HepG2 (cell line): ENCODE data around the gene FAM3A. TPM values are rescaled to one million over a fixed set of nuclear protein-coding genes. Genes with fewer than 3 reads are reported as not detected.

Experiments used
- ATAC-seq: fragments of 200-7000 bp; cut with Tn5 transposase; 3 replicates; pipeline ENCODE4 v1.9.1; 2020; ENCODE audit warnings: mild to moderate bottlenecking, moderate library complexity
- BruUV-seq: library from RNA; stranded (reverse); fragments of 400-500 nt; replicated peaks from 2 replicates; lab custom pipeline; 2021; lab: Mats Ljungman, UMichigan
- CTCF ChIA-PET: fragments of 300-600 bp; formaldehyde crosslinking; extraction: SDS; loops from one replicate; lab custom pipeline; 2021; ENCODE audit warnings: low total read pairs, inconsistent platforms, low intra/inter-chr PET ratio; lab: Yijun Ruan, JAX
- POLR2A ChIA-PET: fragments of 350-600 bp; sonication (Branson Sonifier 250); formaldehyde crosslinking; loops from one replicate; lab custom pipeline; 2020; ENCODE audit warnings: antibody characterized with exemption, inconsistent platforms; lab: Yijun Ruan, JAX
- DNase-seq: peaks from one replicate; pipeline ENCODE4 v3.0.0-alpha.2; 2015; ENCODE audit warnings: low spot score
- FAIRE-seq: peaks from 3 replicates; lab custom pipeline; 2011; peaks lifted over from hg19 to GRCh38; lab: Jason Lieb, UNC
- H2AFZ ChIP-seq: one replicate; pipeline ENCODE4 v1.6.1; 2011; ENCODE audit warnings: low read length, inconsistent platforms
- H3K27ac ChIP-seq: fragments of 300-600 bp; 3 replicates; pipeline ENCODE4 v1.8.0; 2011; ENCODE audit warnings: mixed run types, mild to moderate bottlenecking, mixed read lengths, low read length, inconsistent platforms; ENCODE audit not compliant: insufficient read depth; ENCODE audit errors: extremely low read length
- H3K27me3 ChIP-seq, 2 experiments: fragments of 200-600 bp in 1 of 2; 2 replicates in 1 of 2; 3 replicates in 1 of 2; pipeline versions ENCODE4 v1.6.0 to v1.8.0; 2011; ENCODE audit warnings: low read length in 2 of 2, mild to moderate bottlenecking in 2 of 2, moderate library complexity in 2 of 2, inconsistent platforms in 1 of 2; ENCODE audit not compliant: insufficient read depth in 2 of 2, control insufficient read depth in 1 of 2
- H3K36me3 ChIP-seq, 2 experiments: fragments of 200-600 bp in 1 of 2; replicated peaks in 1 of 2; 2 replicates in 1 of 2; 3 replicates in 1 of 2; pipeline versions ENCODE4 v1.5.1 to v1.8.0; 2011; ENCODE audit warnings: low read length in 2 of 2, inconsistent platforms in 1 of 2; ENCODE audit not compliant: insufficient read depth in 2 of 2, control insufficient read depth in 1 of 2
- H3K4me1 ChIP-seq: 2 replicates; pipeline ENCODE4 v1.5.1; 2012; ENCODE audit warnings: low read length, inconsistent platforms; ENCODE audit not compliant: insufficient read depth
- H3K4me2 ChIP-seq: 2 replicates; pipeline ENCODE4 v1.6.0; 2011; ENCODE audit warnings: low read depth, low read length, inconsistent platforms
- H3K4me3 ChIP-seq, 3 experiments: fragments of 200-600 bp in 1 of 3; sonication (generic), shearing (Covaris generic) in 1 of 3; replicated peaks in 1 of 3; 2 replicates each; pipeline ENCODE4 v1.5.1; 2011 to 2016; ENCODE audit warnings: low read length in 3 of 3, inconsistent platforms in 2 of 3, low read depth in 2 of 3, mild to moderate bottlenecking in 2 of 3, control low read depth in 1 of 3, mixed read lengths in 1 of 3; ENCODE audit not compliant: insufficient read depth in 1 of 3
- H3K79me2 ChIP-seq: one replicate; pipeline ENCODE4 v1.6.1; 2011; ENCODE audit warnings: low read length, inconsistent platforms; ENCODE audit not compliant: insufficient read depth
- H3K9ac ChIP-seq: 2 replicates; pipeline ENCODE4 v1.6.0; 2011; ENCODE audit warnings: mild to moderate bottlenecking, low read depth, low read length, inconsistent platforms; ENCODE audit not compliant: insufficient read depth
- H3K9me3 ChIP-seq: 2 replicates; pipeline ENCODE4 v1.5.1; 2012; ENCODE audit warnings: mild to moderate bottlenecking, low read length
- H4K20me1 ChIP-seq: 2 replicates; pipeline ENCODE4 v1.6.0; 2011; ENCODE audit warnings: inconsistent platforms, mild to moderate bottlenecking, low read length, moderate library complexity; ENCODE audit not compliant: insufficient read depth
- FOSL1 ChIP-seq: sonication (generic); formaldehyde crosslinking; IDR thresholded peaks from 2 replicates; pipeline ENCODE4 v1.9.0; 2021; ENCODE audit warnings: missing genetic modification reagents, borderline replicate concordance
- NBN ChIP-seq: fragments of 450-650 bp; conservative IDR thresholded peaks from 2 replicates; pipeline ENCODE4 v1.6.1; 2017
- RELA ChIP-seq: sonication (generic); formaldehyde crosslinking; IDR thresholded peaks from 2 replicates; pipeline ENCODE4 v1.4.0; 2020; ENCODE audit warnings: missing genetic modification reagents
- RFXAP ChIP-seq: sonication (generic); formaldehyde crosslinking; IDR thresholded peaks from 2 replicates; pipeline ENCODE4 v1.4.0; 2020; ENCODE audit warnings: missing genetic modification reagents, borderline replicate concordance
- SETDB1 ChIP-seq: sonication (generic); formaldehyde crosslinking; IDR thresholded peaks from 2 replicates; pipeline ENCODE4 v1.5.1; 2020; ENCODE audit warnings: missing genetic modification reagents, mild to moderate bottlenecking, borderline replicate concordance
- SIX1 ChIP-seq: sonication (generic); formaldehyde crosslinking; IDR thresholded peaks from 2 replicates; pipeline ENCODE4 v1.4.0; 2020; ENCODE audit warnings: missing genetic modification reagents, borderline replicate concordance
- TOE1 ChIP-seq: sonication (generic); formaldehyde crosslinking; IDR thresholded peaks from 2 replicates; pipeline ENCODE4 v1.4.0; 2020; ENCODE audit warnings: mild to moderate bottlenecking, missing genetic modification reagents
- ZKSCAN5 ChIP-seq: sonication (generic); formaldehyde crosslinking; IDR thresholded peaks from 2 replicates; pipeline ENCODE4 v1.5.1; 2020; ENCODE audit warnings: mild to moderate bottlenecking, missing genetic modification reagents
- ZNF274 ChIP-seq: sonication (generic); formaldehyde crosslinking; IDR thresholded peaks from 2 replicates; pipeline ENCODE4 v1.5.1; 2020; ENCODE audit warnings: mild to moderate bottlenecking, missing genetic modification reagents
- ZNF275 ChIP-seq: sonication (generic); formaldehyde crosslinking; IDR thresholded peaks from 2 replicates; pipeline ENCODE4 v1.8.0; 2022; ENCODE audit warnings: missing genetic modification reagents, mild to moderate bottlenecking, inconsistent platforms, borderline replicate concordance
- ZNF430 ChIP-seq: sonication (generic); formaldehyde crosslinking; IDR thresholded peaks from 2 replicates; pipeline ENCODE4 v1.9.0; 2021; ENCODE audit warnings: mild to moderate bottlenecking, missing genetic modification reagents
- ZNF619 ChIP-seq: sonication (generic); formaldehyde crosslinking; IDR thresholded peaks from 2 replicates; pipeline ENCODE4 v1.4.0; 2020; ENCODE audit warnings: mild to moderate bottlenecking, missing genetic modification reagents
- ZNF644 ChIP-seq: IDR thresholded peaks from 2 replicates; pipeline ENCODE4 v1.6.1; 2016; ENCODE audit warnings: low read depth
- ZNF780A ChIP-seq: sonication (generic); formaldehyde crosslinking; IDR thresholded peaks from 2 replicates; pipeline ENCODE4 v1.8.0; 2022; ENCODE audit warnings: mild to moderate bottlenecking, missing genetic modification reagents, moderate library complexity
- ZNF782 ChIP-seq: sonication (generic); formaldehyde crosslinking; IDR thresholded peaks from 2 replicates; pipeline ENCODE4 v1.4.0; 2020; ENCODE audit warnings: missing genetic modification reagents, mild to moderate bottlenecking, borderline replicate concordance
- WGBS: methylation state at CpG from one replicate; pipeline ENCODE4 v1.1.6; 2017; ENCODE audit warnings: low lambda C conversion rate; 5-methylcytosine and 5-hydroxymethylcytosine counted together
- in situ Hi-C: cut with HindIII; loops from 2 replicates; pipeline ENCODE4 v1.10.0; 2017; ENCODE audit warnings: low pct_unique_long_range_greater_than_20kb; ENCODE audit not compliant: extremely low pct_ligation_motif_present
- intact Hi-C: fragments of 100-400 bp; cut with micrococcal nuclease; formaldehyde crosslinking; loops from one replicate; pipeline ENCODE4 v1.10.0; 2022; ENCODE audit not compliant: unreplicated experiment
- polyA plus RNA-seq, 8 experiments: library from polyadenylated mRNA; depleted of rRNA in 3 of 8; stranded (reverse) in 7 of 8; unstranded in 1 of 8; fragments of >200 nt; fragmentation: Illumina TruSeq in 4 of 8; extraction: Trizol in 4 of 8; gene quantifications; 2 replicates each; pipeline versions ENCODE4 v1.2.1 to v1.2.3, GENCODE V29; 2011 to 2016; ENCODE audit warnings: low read depth in 4 of 8, missing spikeins in 1 of 8, mixed read lengths in 1 of 8; ENCODE audit not compliant: insufficient read depth in 1 of 8
- total RNA-seq, 5 experiments: library from RNA; depleted of rRNA; stranded (reverse); fragments of >200 nt; fragmentation: Illumina TruSeq; extraction: Trizol; gene quantifications; 2 replicates each; pipeline ENCODE4 v1.2.3, GENCODE V29; 2016; ENCODE audit warnings: low read depth in 1 of 5

FAM3A gene
- total and polyA plus RNA-seq, 2 of the 13 experiments (the other 11 are each of a cell fraction or from before 2014, with no cell fraction given): 11.2 to 22.7 TPM

GRCh38 chrX:154508384-154508745 is 7.7 kb downstream of the FAM3A start (continued):
- no peak for TF ChIP-seq SIX1 (CRISPR knock-in tag)

- POLR2A ChIA-PET: no interaction called here
- TF ChIP-seq NBN: no peak
- TF ChIP-seq ZNF780A: no peak
- TF ChIP-seq RELA (CRISPR knock-in tag): no peak
- no peak for TF ChIP-seq TOE1
- no peak for TF ChIP-seq FOSL1
- TF ChIP-seq ZKSCAN5: no peak
- TF ChIP-seq ZNF274 (CRISPR knock-in tag): no peak
- TF ChIP-seq ZNF644 (CRISPR knock-in tag): no peak
- no peak for TF ChIP-seq ZNF275 (CRISPR knock-in tag)
- TF ChIP-seq ZNF619 (CRISPR knock-in tag): no peak
- no peak for TF ChIP-seq SETDB1 (CRISPR knock-in tag)
- no peak for TF ChIP-seq RFXAP (CRISPR knock-in tag)
- no peak for TF ChIP-seq ZNF430
- no peak for TF ChIP-seq ZNF782 (CRISPR knock-in tag)
- TF ChIP-seq, all 625 proteins: peak for 0
- H2AFZ ChIP-seq: no peak overlapping the region
- WGBS: 85% methylated on average over 4 of the region's 24 CpGs
- no peak overlapping the region for H3K4me3 ChIP-seq
- CTCF ChIA-PET: no interaction called here
- H3K4me2 ChIP-seq: no peak overlapping the region
- intact Hi-C loops: no loop called here
- no peak for DNase-seq
- no peaks in the 10 kb centered on the region for H3K9me3 ChIP-seq
- no peaks in the 10 kb centered on the region for H3K27me3 ChIP-seq
- BruUV-seq: no TSS peak
- no peaks in the 10 kb centered on the region for H4K20me1 ChIP-seq
- in situ Hi-C loops: no loop called here
- no peaks in the 10 kb centered on the region for H3K36me3 ChIP-seq
- H3K79me2 ChIP-seq: no peaks in the 10 kb centered on the region
- no peak overlapping the region for H3K9ac ChIP-seq
- no peak overlapping the region for H3K27ac ChIP-seq
- H3K4me1 ChIP-seq: 0 out of 2 replicates have a peak, but pooled peaks cover 2% of the 10 kb centered on the region
- no peak for FAIRE-seq
- no peak for ATAC-seq
Observed at GRCh38 chrX:154507673-154508383, 8.2 kb downstream of the FAM3A start.
